ENCODE measurements around the gene KIF20A. TPM values are rescaled to one million over a fixed set of nuclear protein-coding genes. Genes with fewer than 3 reads are reported as not detected.

KIF20A gene
- total and polyA plus RNA-seq, 2 donors (not counting 1 experiment from before 2014, with no cell fraction given) = 0.13 to 0.47 TPM

DNA sequence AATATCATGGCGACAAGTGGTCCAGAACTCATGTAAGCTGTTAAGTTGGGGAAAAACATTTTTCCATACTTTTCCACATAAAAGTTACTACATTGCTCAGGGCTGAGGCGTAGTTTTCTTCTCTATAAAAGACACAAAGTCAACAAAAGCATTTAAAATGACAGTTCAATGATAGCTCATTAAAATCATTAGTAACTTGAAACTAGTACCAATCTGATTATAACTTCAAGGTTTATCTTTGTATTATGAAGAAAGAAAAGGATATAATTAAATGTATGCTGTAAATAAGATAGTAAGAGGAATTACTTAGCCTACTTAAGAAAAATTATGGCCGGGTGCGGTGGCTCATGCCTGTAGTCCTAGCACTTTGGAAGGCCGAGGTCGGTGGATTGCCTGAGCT lies 49.6 kb upstream of the KIF20A start:
- Histone ChIP-seq H3K9ac (ENCODE audit: low read length) (no peak overlapping the region), H3K27me3 (replicated peaks in 1 of 4; ENCODE audit: control extremely low read depth in 1 of 4, control insufficient read depth in 3 of 4, insufficient read depth in 4 of 4, low read length in 3 of 4) (peaks cover 0 to 7% (median 0%) of the 10 kb centered on the region in 4 experiments), H3K9me3 (ENCODE audit: control extremely low read depth in 1 of 3, control insufficient read depth in 2 of 3, insufficient read depth in 1 of 3, low read length in 2 of 3) (no peaks in the 10 kb centered on the region), H2AFZ (ENCODE audit: insufficient read depth, low read depth, low read length, poor library complexity, severe bottlenecking) (no peak overlapping the region), H4K20me1 (ENCODE audit: control insufficient read depth, insufficient read depth, low read length, poor library complexity, severe bottlenecking) (no peaks in the 10 kb centered on the region), H3K79me2 (ENCODE audit: control insufficient read depth, insufficient read depth, low read length) (no peaks in the 10 kb centered on the region), H3K4me3 (ENCODE audit: control extremely low read depth in 1 of 5, extremely low read depth in 1 of 5, insufficient read depth in 1 of 5, low read depth in 2 of 5, low read length in 4 of 5) (no peak overlapping the region), H3K4me1 (ENCODE audit: control insufficient read depth in 2 of 2, insufficient read depth in 2 of 2, low read length in 2 of 2) (peaks cover 0 to 4% of the 10 kb centered on the region in 2 donors), H3K27ac (ENCODE audit: low read length in 2 of 2) (no peak overlapping the region), H3K4me2 (replicated peaks; ENCODE audit: low read depth, low read length, poor library complexity, severe bottlenecking) (no peak overlapping the region), H3K36me3 (replicated peaks in 1 of 2; ENCODE audit: control extremely low read depth in 1 of 2, control insufficient read depth in 1 of 2, extremely low read depth in 1 of 2, insufficient read depth in 2 of 2, low read length in 1 of 2) (no peaks in the 10 kb centered on the region)
- no peaks in the 10 kb centered on the region for H3K9me3 Mint-ChIP-seq (ENCODE audit: insufficient read depth)
- no peak overlapping the region for H3K4me3 Mint-ChIP-seq
- TF ChIP-seq, protein P1, sequence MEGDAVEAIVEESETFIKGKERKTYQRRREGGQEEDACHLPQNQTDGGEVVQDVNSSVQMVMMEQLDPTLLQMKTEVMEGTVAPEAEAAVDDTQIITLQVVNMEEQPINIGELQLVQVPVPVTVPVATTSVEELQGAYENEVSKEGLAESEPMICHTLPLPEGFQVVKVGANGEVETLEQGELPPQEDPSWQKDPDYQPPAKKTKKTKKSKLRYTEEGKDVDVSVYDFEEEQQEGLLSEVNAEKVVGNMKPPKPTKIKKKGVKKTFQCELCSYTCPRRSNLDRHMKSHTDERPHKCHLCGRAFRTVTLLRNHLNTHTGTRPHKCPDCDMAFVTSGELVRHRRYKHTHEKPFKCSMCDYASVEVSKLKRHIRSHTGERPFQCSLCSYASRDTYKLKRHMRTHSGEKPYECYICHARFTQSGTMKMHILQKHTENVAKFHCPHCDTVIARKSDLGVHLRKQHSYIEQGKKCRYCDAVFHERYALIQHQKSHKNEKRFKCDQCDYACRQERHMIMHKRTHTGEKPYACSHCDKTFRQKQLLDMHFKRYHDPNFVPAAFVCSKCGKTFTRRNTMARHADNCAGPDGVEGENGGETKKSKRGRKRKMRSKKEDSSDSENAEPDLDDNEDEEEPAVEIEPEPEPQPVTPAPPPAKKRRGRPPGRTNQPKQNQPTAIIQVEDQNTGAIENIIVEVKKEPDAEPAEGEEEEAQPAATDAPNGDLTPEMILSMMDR (IDR thresholded peaks at IDR 0.05) = no peak
- no peak for TF ChIP-seq EZH2 (IDR thresholded peaks at IDR 0.05; ENCODE audit: borderline replicate concordance, insufficient read depth, low read depth, low read length, poor library complexity, severe bottlenecking)
- intact Hi-C loops (cut with micrococcal nuclease) = no loop called here
- no peak for DNase-seq
- peaks cover 20% of the 10 kb centered on the region for H3K27me3 Mint-ChIP-seq
- ATAC-seq (ENCODE audit: low read depth) = no peak
- ChIA-PET POLR2A (interaction anchor here (0.9 kb wide), 1 partner anchor 8 kb away, joined by 5 read pairs; no protein-coding TSS in a partner anchor), CTCF (interaction anchor here (1.0 to 8.2 kb wide), 3 partner anchors 52 to 350 kb away, joined by 8 to 278 read pairs (median 8); no protein-coding TSS in a partner anchor)
- H3K4me1 Mint-ChIP-seq = peaks cover 1% of the 10 kb centered on the region
- WGBS (ENCODE audit: insufficient coverage) = 95% methylated on average over 4 of the region's 6 CpGs
- no peak overlapping the region for H3K27ac Mint-ChIP-seq

DNA sequence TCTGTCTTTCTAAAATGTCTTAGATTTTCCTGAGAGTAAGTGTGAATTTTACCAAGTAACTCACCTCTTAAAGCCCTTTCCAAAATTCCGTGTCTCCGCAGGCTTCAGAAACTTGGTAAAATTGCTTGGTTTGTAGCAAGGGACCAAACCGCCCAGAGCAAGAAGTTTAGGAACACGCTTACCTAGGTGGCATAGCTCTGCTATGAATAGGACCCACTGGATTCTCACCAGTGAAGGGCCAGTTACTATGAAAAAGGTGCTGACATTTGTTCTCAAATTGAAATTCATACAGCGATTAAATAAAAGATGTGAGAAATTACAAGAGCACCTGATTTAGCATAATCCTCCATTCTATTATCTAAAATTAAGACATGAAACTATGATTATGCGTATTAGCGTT lies 46.4 kb upstream of the KIF20A start:
- TF ChIP-seq, protein P1 (IDR thresholded peaks at IDR 0.05) = no peak
- no peak for TF ChIP-seq EZH2 (IDR thresholded peaks at IDR 0.05; ENCODE audit: borderline replicate concordance, insufficient read depth, low read depth, low read length, poor library complexity, severe bottlenecking)
- Histone ChIP-seq H3K4me1 (ENCODE audit: control insufficient read depth in 2 of 2, insufficient read depth in 2 of 2, low read length in 2 of 2) (peaks cover 0 to 4% of the 10 kb centered on the region in 2 donors), H4K20me1 (ENCODE audit: control insufficient read depth, insufficient read depth, low read length, poor library complexity, severe bottlenecking) (no peaks in the 10 kb centered on the region), H3K79me2 (ENCODE audit: control insufficient read depth, insufficient read depth, low read length) (no peaks in the 10 kb centered on the region), H3K4me3 (ENCODE audit: control extremely low read depth in 1 of 5, extremely low read depth in 1 of 5, insufficient read depth in 1 of 5, low read depth in 2 of 5, low read length in 4 of 5) (peak overlapping the region in 1 of 5 experiments; percentile 45), H3K4me2 (replicated peaks; ENCODE audit: low read depth, low read length, poor library complexity, severe bottlenecking) (peak overlapping the region; percentile 65), H3K9ac (ENCODE audit: low read length) (no peak overlapping the region), H3K9me3 (ENCODE audit: control extremely low read depth in 1 of 3, control insufficient read depth in 2 of 3, insufficient read depth in 1 of 3, low read length in 2 of 3) (no peaks in the 10 kb centered on the region), H3K27ac (ENCODE audit: low read length in 2 of 2) (no peak overlapping the region), H3K36me3 (replicated peaks in 1 of 2; ENCODE audit: control extremely low read depth in 1 of 2, control insufficient read depth in 1 of 2, extremely low read depth in 1 of 2, insufficient read depth in 2 of 2, low read length in 1 of 2) (no peaks in the 10 kb centered on the region), H2AFZ (ENCODE audit: insufficient read depth, low read depth, low read length, poor library complexity, severe bottlenecking) (peak overlapping the region; percentile 55), H3K27me3 (replicated peaks in 1 of 4; ENCODE audit: control extremely low read depth in 1 of 4, control insufficient read depth in 3 of 4, insufficient read depth in 4 of 4, low read length in 3 of 4) (no peaks in the 10 kb centered on the region)
- Mint-ChIP-seq H3K9me3 (ENCODE audit: insufficient read depth) (no peaks in the 10 kb centered on the region), H3K4me1 (peaks cover 1% of the 10 kb centered on the region), H3K4me3 (no peak overlapping the region), H3K27me3 (peaks cover 25% of the 10 kb centered on the region), H3K27ac (no peak overlapping the region)
- ATAC-seq (ENCODE audit: low read depth) (no peak), DNase-seq (no peak)
- intact Hi-C loops (cut with micrococcal nuclease) = loop anchor here (10.0 kb wide), 1 partner anchor 468 kb away; no protein-coding TSS in a partner anchor
- ChIA-PET CTCF (interaction anchor here (0.6 to 8.2 kb wide), 18 partner anchors 13 to 812 kb away, joined by 3 to 278 read pairs (median 6); partner anchors contain the start of genes FAM13B, KDM3B and WNT8A), POLR2A (interaction anchor here (0.7 kb wide), 1 partner anchor 353 kb away, joined by 3 read pairs; no protein-coding TSS in a partner anchor)
- WGBS (ENCODE audit: insufficient coverage) = 89% methylated on average over 3 of the region's 7 CpGs

All from B cell (primary cell).